ENCODE measurements around the gene XPNPEP3. TPM values are rescaled to one million over a fixed set of nuclear protein-coding genes. Genes with fewer than 3 reads are reported as not detected.
"Not testable (repeated sequence)": the region's sequence is repeated elsewhere in the genome, so short reads cannot be mapped to it uniquely, and the experiment has no call there.

XPNPEP3 gene
- 26.6 TPM for polyA plus RNA-seq (2013, experiment 1 of 4)
- polyA plus RNA-seq (2013, experiment 2 of 4), result 26.9 TPM
- polyA plus RNA-seq (2013, experiment 3 of 4), result 17.8 TPM
- polyA plus RNA-seq (2013, experiment 4 of 4), result 22.4 TPM

DNA sequence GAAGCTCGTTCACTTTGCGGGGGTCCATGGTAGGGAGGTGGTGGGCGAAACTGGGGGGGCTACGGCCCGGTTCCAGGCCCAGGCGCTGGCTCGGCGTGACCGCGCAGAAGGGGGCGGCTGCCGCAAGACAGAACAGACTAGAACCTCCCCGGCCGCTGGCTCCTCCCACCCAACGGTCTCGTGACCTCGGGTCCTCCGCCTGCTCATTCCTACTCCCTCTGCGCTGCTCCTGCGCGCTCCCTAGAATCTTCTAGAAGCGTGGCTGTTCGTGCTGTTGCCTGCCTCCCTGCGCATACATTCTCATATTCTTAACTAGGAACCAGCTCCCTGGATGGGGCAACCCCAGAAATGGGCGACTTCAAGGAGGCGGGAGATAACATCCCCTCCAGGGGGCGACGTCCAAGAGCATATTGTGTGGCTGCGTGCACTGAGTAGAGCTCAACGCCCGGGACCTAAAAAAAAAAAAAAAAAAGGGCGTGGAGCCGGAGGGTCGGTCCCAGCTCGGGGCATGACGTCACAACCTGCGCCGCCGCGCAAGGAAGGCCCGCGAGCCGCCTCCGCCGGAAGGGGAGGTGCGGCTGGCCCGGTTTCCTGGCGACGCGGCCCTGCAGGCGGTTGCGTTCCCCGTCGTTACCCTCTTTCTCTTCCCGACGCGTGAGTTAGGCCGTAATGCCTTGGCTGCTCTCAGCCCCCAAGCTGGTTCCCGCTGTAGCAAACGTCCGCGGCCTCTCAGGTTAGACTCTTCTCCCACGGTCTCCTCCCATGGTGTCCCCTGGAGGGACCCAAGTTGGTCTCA, at the start of gene XPNPEP3, which contains the start of gene ST13:
Gene XPNPEP3, plus strand, starts transcription at position 636 of the 796 bp plus-strand sequence. Its CDS starts 34 bp downstream, at position 670.
Gene ST13, minus strand, starts transcription at position 127 of the 796 bp plus-strand sequence. Its CDS starts 99 bp downstream, at position 28.
- H3K27me3 ChIP-seq (ENCODE audit: control insufficient read depth, insufficient read depth, low read length, poor library complexity, severe bottlenecking), result no peaks in the 10 kb centered on the region
- H3K4me3 ChIP-seq (ENCODE audit: insufficient read depth, low read depth, low read length), result peak within 1 kb of the TSS; percentile 74
- no peaks in the 10 kb centered on the region for H3K9me3 ChIP-seq (ENCODE audit: control insufficient read depth, low read length)
- peak within 1 kb of the TSS; percentile 100 for H3K27ac ChIP-seq (ENCODE audit: insufficient read depth, low read depth, low read length, poor library complexity, severe bottlenecking)
- 0% methylated on average over 63 of the region's 63 CpGs for WGBS, 2 experiments
- peaks cover 20% of the 10 kb centered on the region for H3K4me1 ChIP-seq (ENCODE audit: control insufficient read depth, insufficient read depth, low read length)
- H3K36me3 ChIP-seq (ENCODE audit: control insufficient read depth, insufficient read depth, low read length), result no peaks in the 10 kb centered on the region

DNA sequence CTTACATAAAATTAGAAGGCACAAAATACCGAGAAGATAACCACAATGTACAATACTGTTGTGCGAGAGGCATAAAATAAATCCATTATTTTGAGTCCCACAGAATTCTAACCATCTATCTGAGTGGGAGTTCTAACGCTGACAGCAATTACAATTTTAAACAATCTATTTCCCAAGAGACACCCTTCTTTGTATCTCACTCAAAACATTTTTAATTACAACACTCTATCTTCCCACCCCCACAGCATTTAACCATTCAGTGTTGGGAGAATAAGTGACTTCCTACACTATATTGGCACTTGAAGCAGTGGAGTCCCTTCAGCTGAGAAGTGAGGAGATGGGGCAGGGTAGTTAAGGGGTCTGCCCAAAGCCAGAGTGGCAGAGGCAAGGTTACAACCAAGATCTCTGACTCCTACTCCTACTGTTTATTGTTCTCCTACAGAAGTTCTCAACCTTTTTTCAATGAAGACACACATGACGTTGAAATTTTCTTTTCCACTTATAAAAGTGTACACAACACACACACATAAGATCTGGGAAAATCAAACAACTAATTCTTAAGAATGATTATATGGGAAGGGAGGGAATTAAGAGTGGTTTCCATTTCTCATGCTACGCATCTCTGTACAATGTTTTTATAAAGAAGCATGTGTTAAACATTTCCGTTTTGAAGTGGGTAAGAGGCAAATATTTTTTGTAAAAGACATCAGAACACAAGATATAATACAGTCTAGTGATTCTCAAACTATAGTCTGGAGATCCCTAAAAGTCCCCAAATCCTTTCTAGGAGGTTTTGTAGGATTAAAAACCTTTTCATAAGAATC, 48.7 kb upstream of the XPNPEP3 start:
- H3K27ac ChIP-seq (ENCODE audit: insufficient read depth, low read depth, low read length, poor library complexity, severe bottlenecking), result no peak overlapping the region
- no peaks in the 10 kb centered on the region for H3K36me3 ChIP-seq (ENCODE audit: control insufficient read depth, insufficient read depth, low read length)
- 78 to 79% methylated on average over 4 to 5 of the region's 6 CpGs for WGBS, 2 experiments

DNA sequence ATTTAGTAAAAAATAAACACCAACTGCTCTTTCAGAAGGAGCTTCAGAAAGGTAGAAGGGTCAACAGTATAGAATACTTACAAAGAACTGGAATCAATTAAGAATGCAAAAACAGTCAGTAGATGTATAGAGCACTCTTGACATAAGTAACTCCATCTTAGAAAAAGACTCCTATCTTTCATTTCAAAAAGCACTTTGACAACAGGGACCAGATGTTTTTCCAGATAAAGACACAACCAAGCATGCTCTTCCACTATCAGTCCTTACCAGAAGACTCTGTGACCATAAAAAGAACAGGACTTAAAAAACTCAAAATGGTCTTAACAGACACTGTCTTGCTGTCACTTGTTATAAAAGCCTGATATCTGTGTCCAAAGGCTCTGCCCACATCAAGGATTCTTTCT, 43.0 kb upstream of the XPNPEP3 start:
- Histone ChIP-seq H3K4me3 (ENCODE audit: insufficient read depth, low read depth, low read length) (no peak overlapping the region), H3K4me1 (ENCODE audit: control insufficient read depth, insufficient read depth, low read length) (peaks cover 3% of the 10 kb centered on the region), H3K27ac (ENCODE audit: insufficient read depth, low read depth, low read length, poor library complexity, severe bottlenecking) (no peak overlapping the region)

More for the DNA sequence above, 48.7 kb upstream of the XPNPEP3 start:
- no peak overlapping the region for H3K4me3 ChIP-seq (ENCODE audit: insufficient read depth, low read depth, low read length)
- no peaks in the 10 kb centered on the region for H3K4me1 ChIP-seq (ENCODE audit: control insufficient read depth, insufficient read depth, low read length)
- no peaks in the 10 kb centered on the region for H3K9me3 ChIP-seq (ENCODE audit: control insufficient read depth, low read length)
- H3K27me3 ChIP-seq (ENCODE audit: control insufficient read depth, insufficient read depth, low read length, poor library complexity, severe bottlenecking), result no peaks in the 10 kb centered on the region

DNA sequence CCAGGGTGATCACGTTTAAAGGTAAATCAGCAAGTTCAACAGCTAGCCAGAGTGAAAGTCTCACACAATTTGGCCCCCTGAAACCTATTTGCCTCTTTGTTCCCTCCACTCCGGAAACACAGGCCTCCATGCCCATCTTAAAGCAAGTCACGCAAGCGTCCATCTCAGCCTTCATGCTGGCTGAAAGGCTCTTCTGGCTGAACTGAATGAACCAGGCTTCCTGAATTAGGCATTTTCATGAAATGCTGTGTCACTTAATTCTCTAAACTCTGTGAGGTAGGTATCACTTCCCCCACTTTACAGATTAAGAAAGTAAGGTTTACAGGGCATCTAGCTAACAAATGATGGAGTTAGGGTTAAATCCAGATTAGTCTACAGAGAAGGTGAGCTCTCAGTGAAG, 39.2 kb upstream of the XPNPEP3 start:
- H3K4me3 ChIP-seq (ENCODE audit: insufficient read depth, low read depth, low read length), result no peak overlapping the region
- H3K4me1 ChIP-seq (ENCODE audit: control insufficient read depth, insufficient read depth, low read length), result peaks cover 3% of the 10 kb centered on the region
- 92 to 95% methylated on average over 4 of the region's 4 CpGs for WGBS, 2 experiments
- H3K27me3 ChIP-seq (ENCODE audit: control insufficient read depth, insufficient read depth, low read length, poor library complexity, severe bottlenecking), result no peaks in the 10 kb centered on the region
- H3K27ac ChIP-seq (ENCODE audit: insufficient read depth, low read depth, low read length, poor library complexity, severe bottlenecking), result no peak overlapping the region
- no peaks in the 10 kb centered on the region for H3K36me3 ChIP-seq (ENCODE audit: control insufficient read depth, insufficient read depth, low read length)
- no peaks in the 10 kb centered on the region for H3K9me3 ChIP-seq (ENCODE audit: control insufficient read depth, low read length)

More for the DNA sequence above, 43.0 kb upstream of the XPNPEP3 start:
- Histone ChIP-seq H3K9me3 (ENCODE audit: control insufficient read depth, low read length) (no peaks in the 10 kb centered on the region), H3K36me3 (ENCODE audit: control insufficient read depth, insufficient read depth, low read length) (no peaks in the 10 kb centered on the region), H3K27me3 (ENCODE audit: control insufficient read depth, insufficient read depth, low read length, poor library complexity, severe bottlenecking) (no peaks in the 10 kb centered on the region)

GRCh38 chr22:40818192-40818746, 38.7 kb upstream of the XPNPEP3 start:
- H3K27ac ChIP-seq (ENCODE audit: insufficient read depth, low read depth, low read length, poor library complexity, severe bottlenecking), result no peak overlapping the region
- H3K4me1 ChIP-seq (ENCODE audit: control insufficient read depth, insufficient read depth, low read length), result peaks cover 3% of the 10 kb centered on the region
- H3K9me3 ChIP-seq (ENCODE audit: control insufficient read depth, low read length), result no peaks in the 10 kb centered on the region
- WGBS, 2 experiments, result 56 to 59% methylated on average over 14 of the region's 14 CpGs
- no peaks in the 10 kb centered on the region for H3K27me3 ChIP-seq (ENCODE audit: control insufficient read depth, insufficient read depth, low read length, poor library complexity, severe bottlenecking)
- peak overlapping the region; percentile 100 for H3K4me3 ChIP-seq (ENCODE audit: insufficient read depth, low read depth, low read length)
- H3K36me3 ChIP-seq (ENCODE audit: control insufficient read depth, insufficient read depth, low read length), result no peaks in the 10 kb centered on the region

DNA sequence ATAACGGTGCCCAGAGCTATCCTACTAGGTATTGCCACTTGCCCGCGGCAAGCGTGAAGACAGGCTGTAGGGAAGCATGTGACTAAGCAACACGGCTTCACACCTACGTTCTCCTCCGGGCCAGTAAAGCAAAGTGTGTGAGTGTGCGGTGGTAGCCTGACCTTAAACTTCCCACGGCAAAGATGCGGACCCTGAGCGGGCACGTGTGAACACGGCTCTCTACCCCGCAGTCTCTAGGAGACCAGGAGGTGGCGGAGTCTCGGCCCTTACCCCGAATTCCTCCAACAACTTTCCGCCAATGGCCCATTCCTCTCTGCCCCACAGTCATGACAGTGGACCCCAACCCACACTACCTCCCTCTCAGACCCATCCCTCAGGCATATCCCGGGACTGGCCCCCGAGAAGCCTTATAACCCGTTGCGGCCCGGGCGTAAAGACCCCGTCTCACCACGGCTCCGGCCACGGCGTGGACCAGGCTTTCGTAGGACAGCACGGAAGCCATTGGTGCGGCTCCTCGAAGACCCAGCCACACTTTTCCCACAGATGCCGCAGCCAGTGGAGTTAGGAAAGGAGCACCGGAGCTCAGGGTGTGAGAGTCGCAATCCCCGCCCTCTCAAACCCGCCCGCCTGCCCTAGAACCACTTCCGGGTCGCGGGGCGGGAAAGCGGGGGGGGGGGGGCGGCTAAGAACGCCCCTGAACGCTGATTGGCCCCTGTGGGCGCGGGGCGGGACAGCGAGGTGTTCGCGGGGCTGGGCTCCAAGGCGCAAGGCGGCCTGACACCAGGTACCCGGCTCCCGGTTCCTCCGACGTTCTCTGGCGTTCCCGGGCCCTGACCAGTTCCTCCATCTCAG, 38.0 kb upstream of the XPNPEP3 start, which contains the start of gene SLC25A17:
Gene SLC25A17, minus strand, starts transcription at position 600 of the 852 bp plus-strand sequence. Its CDS starts 98 bp downstream, at position 502.
- Histone ChIP-seq H3K36me3 (ENCODE audit: control insufficient read depth, insufficient read depth, low read length) (no peaks in the 10 kb centered on the region), H3K4me1 (ENCODE audit: control insufficient read depth, insufficient read depth, low read length) (peaks cover 3% of the 10 kb centered on the region), H3K27ac (ENCODE audit: insufficient read depth, low read depth, low read length, poor library complexity, severe bottlenecking) (peak within 1 kb of the TSS; percentile 67), H3K9me3 (ENCODE audit: control insufficient read depth, low read length) (no peaks in the 10 kb centered on the region), H3K4me3 (ENCODE audit: insufficient read depth, low read depth, low read length) (peak within 1 kb of the TSS; percentile 100), H3K27me3 (ENCODE audit: control insufficient read depth, insufficient read depth, low read length, poor library complexity, severe bottlenecking) (no peaks in the 10 kb centered on the region)
- 1% methylated on average over 60 to 61 of the region's 61 CpGs for WGBS, 2 experiments

DNA sequence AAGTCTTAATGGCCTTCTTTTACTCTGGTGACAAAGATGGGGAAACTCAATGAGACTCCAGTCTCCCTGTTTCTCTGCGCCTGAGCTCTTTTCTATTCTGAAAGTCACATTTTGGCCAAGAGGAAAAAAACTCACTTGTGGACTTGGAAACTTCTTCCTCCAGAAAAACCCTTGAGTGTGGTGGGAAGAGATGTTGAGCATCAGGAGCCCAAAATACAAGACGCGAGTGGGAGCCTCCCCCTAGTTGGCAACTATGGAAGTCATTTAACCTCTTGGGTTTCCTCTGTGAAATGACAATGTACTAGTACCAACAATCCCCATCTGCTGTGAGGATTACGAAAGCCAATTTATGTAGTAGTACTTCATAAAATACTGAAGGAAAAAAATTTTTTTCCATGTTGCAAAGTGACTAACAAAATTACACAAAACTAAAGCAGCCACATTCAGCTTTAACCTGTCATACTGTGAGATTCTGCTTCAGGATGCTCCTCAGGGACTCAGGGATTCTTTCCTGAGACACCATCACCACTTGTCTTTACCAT, 37.3 kb upstream of the XPNPEP3 start:
- H3K36me3 ChIP-seq (ENCODE audit: control insufficient read depth, insufficient read depth, low read length), result no peaks in the 10 kb centered on the region
- 20 to 33% methylated on average over 3 to 4 of the region's 4 CpGs for WGBS, 2 experiments
- peak overlapping the region; percentile 65 for H3K27ac ChIP-seq (ENCODE audit: insufficient read depth, low read depth, low read length, poor library complexity, severe bottlenecking)
- H3K4me3 ChIP-seq (ENCODE audit: insufficient read depth, low read depth, low read length), result peak overlapping the region; percentile 100
- H3K4me1 ChIP-seq (ENCODE audit: control insufficient read depth, insufficient read depth, low read length), result peaks cover 3% of the 10 kb centered on the region
- no peaks in the 10 kb centered on the region for H3K27me3 ChIP-seq (ENCODE audit: control insufficient read depth, insufficient read depth, low read length, poor library complexity, severe bottlenecking)
- no peaks in the 10 kb centered on the region for H3K9me3 ChIP-seq (ENCODE audit: control insufficient read depth, low read length)

- H3K4me1 ChIP-seq (ENCODE audit: control insufficient read depth, insufficient read depth, low read length), result peaks cover 1% of the 10 kb centered on the region
- H3K9me3 ChIP-seq (ENCODE audit: control insufficient read depth, low read length), result no peaks in the 10 kb centered on the region
- no peaks in the 10 kb centered on the region for H3K27me3 ChIP-seq (ENCODE audit: control insufficient read depth, insufficient read depth, low read length, poor library complexity, severe bottlenecking)
- no peaks in the 10 kb centered on the region for H3K36me3 ChIP-seq (ENCODE audit: control insufficient read depth, insufficient read depth, low read length)
- H3K4me3 ChIP-seq (ENCODE audit: insufficient read depth, low read depth, low read length), result no peak overlapping the region
- no peak overlapping the region for H3K27ac ChIP-seq (ENCODE audit: insufficient read depth, low read depth, low read length, poor library complexity, severe bottlenecking)
- WGBS, 2 experiments, result 96% methylated on average over 1 of the region's 1 CpG; no CpG with 5 or more reads in 1 of the 2 experiments
These were observed 33.5 kb upstream of the XPNPEP3 start for GRCh38 chr22:40823426-40823825.

- not testable (repeated sequence) for H3K27ac ChIP-seq (ENCODE audit: insufficient read depth, low read depth, low read length, poor library complexity, severe bottlenecking); H3K4me1 ChIP-seq (ENCODE audit: control insufficient read depth, insufficient read depth, low read length); H3K4me3 ChIP-seq (ENCODE audit: insufficient read depth, low read depth, low read length); H3K9me3 ChIP-seq (ENCODE audit: control insufficient read depth, low read length); H3K27me3 ChIP-seq (ENCODE audit: control insufficient read depth, insufficient read depth, low read length, poor library complexity, severe bottlenecking)
- peaks cover 14% of the 10 kb centered on the region for H3K36me3 ChIP-seq (ENCODE audit: control insufficient read depth, insufficient read depth, low read length)
- WGBS, 2 experiments, result 94 to 97% methylated on average over 2 of the region's 2 CpGs
These were observed 30.7 kb upstream of the XPNPEP3 start for GRCh38 chr22:40826292-40826691.
